GM20431 (cell line): ENCODE data around the gene RAB11FIP3.

Experiments used
- in situ Hi-C: fragments of 300-500 bp; cut with MseI, MboI; formaldehyde crosslinking; loops from one replicate; pipeline ENCODE4 v1.15.0; 2020; ENCODE audit warnings: low sequenced_read_pairs; ENCODE audit not compliant: unreplicated experiment

The RAB11FIP3 gene

GRCh38 chr16:389352-389751 lies 36.1 kb upstream of the RAB11FIP3 start:
- in situ Hi-C loops: no loop called here

DNA sequence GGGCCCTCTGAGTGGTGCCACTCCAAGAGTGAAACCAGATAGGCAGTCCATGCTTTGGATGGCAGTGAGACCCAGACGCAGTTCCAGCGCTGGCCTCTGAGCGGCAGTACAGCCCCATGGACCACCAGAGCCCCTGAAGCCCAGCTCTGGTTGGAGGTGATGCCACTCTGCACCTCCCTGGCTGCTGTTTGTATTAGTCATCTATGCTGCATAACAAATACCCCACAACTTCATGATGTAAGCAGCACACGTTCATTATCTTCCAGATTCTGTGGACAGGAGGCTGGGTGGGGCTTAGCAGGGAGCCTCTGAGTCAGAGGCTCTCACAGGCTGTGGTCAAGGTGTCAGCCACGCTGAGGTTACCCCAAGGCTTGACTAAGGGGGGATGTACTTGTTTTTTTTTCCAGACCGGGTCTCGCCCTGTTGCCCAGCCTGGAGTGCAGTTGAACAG lies 33.5 kb upstream of the RAB11FIP3 start:
- in situ Hi-C loops: no loop called here

DNA sequence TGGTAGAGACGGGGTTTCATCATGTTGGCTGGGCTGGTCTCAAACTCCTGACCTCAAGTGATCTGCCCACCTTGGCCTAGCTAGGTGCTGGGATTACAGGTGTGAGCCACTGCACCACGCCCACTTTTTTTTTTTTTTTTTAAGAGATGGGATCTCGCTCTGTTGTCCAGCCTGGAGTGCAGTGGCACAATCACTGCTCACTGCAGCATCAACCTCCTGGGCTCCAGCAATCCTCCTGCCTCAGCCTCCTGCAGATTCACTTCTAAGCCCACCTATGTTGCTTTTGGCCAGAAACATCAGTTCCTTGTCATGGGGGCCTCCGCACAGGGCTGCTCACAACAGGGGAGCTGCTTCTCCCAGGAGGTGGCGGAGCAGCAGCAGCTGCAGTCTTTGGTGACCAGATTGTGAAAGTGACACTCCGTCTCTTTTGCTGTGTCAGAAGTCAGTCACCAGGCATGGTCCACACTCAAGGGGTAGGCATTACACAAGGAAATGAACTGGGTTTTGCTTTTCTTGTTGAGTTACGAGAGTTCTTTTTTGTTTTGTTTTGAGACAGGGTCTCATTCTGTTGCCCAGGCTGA lies 32.9 kb upstream of the RAB11FIP3 start:
- in situ Hi-C loops: no loop called here

DNA sequence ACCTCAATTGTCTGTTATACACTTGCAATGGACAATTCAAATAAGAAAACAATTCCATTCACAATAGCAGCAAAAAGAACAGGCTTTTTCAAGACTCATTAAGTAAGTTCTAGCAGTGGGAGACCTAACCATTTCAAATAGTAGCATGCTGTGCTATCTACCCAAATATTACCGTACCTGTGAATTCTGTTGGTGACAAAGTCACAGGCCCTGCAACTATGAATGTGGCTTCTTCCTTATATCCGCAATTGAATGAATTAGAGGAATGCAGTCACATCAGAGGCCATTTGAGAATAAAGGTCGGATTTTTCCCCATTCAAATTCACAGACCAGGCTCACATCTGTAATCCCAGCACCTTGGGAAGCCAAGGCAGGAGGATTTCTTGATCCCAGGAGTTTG lies 29.2 kb upstream of the RAB11FIP3 start:
- in situ Hi-C loops: no loop called here

DNA sequence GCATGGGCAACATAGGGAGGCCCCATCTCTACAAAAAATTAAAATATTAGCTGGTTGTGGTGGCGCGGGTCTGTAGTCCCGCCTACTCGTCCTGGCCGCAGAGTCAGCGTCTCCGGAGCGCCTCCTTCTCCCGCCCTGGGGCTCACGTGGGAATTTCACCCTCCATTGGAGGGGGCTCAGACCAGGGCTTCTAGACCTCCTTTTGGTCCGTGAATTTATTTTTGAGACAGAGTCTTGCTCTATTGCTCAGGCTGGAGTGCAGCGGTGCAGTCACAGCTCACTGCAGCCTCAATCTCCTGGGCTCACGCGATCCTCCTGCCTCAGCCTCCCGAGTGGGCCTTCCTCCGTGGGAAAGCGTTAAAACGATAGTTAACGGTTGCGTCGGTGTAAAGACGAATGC lies 28.8 kb upstream of the RAB11FIP3 start:
- in situ Hi-C loops: no loop called here

GRCh38 chr16:397135-397661 lies 28.3 kb upstream of the RAB11FIP3 start, which contains the start of gene NME4:
NME4 (plus strand) TSS chr16:397199; CDS start chr16:397223, 24 bp downstream.
- in situ Hi-C loops: no loop called here

- in situ Hi-C loops: no loop called here
These were observed 27.6 kb upstream of the RAB11FIP3 start for GRCh38 chr16:397736-398332.

- in situ Hi-C loops: no loop called here
These were observed 26.7 kb upstream of the RAB11FIP3 start for GRCh38 chr16:398561-399339.

GRCh38 chr16:399340-400019 lies 26.0 kb upstream of the RAB11FIP3 start:
- in situ Hi-C loops: no loop called here

DNA sequence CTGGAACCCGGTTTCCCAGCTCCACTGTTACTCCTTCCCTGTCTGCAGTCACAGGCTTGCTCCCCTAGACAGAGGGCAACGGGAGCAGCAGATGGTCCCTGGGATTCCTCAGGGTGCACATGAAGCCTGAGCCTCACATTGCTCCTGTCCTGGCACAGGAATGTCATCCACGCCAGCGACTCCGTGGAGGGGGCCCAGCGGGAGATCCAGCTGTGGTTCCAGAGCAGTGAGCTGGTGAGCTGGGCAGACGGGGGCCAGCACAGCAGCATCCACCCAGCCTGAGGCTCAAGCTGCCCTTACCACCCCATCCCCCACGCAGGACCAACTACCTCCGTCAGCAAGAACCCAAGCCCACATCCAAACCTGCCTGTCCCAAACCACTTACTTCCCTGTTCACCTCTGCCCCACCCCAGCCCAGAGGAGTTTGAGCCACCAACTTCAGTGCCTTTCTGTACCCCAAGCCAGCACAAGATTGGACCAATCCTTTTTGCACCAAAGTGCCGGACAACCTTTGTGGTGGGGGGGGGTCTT lies 25.3 kb upstream of the RAB11FIP3 start:
- in situ Hi-C loops: no loop called here

DNA sequence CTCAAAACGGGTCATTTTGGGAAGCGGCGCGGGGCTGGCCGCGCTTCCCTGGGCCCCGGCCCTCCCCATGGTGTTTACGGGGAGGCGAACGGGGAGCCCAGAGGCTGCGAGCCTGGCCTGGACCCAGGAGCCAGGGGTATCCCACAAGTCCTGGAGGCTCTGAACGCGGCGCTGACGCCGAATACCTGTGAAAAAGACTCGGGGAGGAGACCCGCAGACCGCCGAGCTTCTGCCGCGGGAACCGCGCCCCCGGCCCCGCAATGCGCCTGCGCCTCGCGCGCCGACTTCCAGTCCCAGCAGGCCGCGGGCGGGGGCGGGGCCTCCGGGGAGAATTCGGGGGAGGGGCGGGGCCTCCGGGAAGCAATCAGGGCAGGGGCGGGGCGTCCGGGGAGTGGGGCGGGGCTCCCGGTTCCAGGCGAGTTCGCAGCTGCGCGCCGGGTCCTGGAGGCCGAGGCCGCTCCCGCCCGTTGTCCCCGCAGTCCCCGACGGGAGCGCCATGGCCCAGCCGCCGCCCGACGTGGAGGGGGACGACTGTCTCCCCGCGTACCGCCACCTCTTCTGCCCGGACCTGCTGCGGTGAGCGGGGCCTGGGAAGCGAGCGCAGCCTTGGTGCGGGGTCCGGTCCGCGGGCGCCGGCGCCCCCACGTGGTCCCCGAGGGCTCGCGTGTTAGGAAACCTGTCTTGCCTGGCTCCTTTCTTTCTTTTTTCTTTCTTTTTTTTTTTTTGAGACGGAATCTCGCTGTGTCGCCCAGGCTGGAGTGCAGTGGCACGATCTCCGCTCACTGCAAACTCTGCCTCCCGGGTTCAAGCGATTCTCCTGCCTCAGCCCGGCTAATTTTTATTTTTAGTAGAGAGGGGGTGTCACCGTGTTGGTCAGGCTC lies 23.7 kb upstream of the RAB11FIP3 start, which contains the start of gene DECR2:
DECR2 (plus strand) TSS at position 418 of the 881 bp plus-strand sequence; CDS start at position 497, 79 bp downstream.
- in situ Hi-C loops: no loop called here

DNA sequence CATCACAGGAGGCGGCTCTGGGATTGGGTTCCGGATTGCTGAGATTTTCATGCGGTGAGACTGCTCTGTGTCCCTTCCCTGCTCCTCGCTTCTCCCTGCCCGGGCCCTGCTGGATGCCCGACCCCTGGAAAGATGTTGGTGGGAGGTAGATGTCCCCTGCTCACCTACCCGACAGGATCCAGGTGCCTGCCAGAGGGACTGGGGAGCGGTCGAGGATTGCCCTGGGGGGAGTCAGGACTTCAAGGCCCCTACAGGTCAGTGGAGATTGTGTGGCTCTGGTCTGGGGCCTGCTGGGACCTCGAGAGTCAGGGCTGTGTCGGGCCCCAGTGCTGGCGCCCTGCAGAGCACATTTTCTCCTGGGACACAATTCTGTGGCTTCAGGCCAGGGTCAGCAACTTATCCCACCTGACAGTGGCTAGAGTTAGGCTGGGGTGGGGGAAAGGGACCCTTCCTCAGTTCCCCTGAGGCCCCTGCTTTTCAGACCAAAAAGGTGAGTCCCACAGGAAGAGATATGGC lies 20.4 kb upstream of the RAB11FIP3 start:
- in situ Hi-C loops: no loop called here

DNA sequence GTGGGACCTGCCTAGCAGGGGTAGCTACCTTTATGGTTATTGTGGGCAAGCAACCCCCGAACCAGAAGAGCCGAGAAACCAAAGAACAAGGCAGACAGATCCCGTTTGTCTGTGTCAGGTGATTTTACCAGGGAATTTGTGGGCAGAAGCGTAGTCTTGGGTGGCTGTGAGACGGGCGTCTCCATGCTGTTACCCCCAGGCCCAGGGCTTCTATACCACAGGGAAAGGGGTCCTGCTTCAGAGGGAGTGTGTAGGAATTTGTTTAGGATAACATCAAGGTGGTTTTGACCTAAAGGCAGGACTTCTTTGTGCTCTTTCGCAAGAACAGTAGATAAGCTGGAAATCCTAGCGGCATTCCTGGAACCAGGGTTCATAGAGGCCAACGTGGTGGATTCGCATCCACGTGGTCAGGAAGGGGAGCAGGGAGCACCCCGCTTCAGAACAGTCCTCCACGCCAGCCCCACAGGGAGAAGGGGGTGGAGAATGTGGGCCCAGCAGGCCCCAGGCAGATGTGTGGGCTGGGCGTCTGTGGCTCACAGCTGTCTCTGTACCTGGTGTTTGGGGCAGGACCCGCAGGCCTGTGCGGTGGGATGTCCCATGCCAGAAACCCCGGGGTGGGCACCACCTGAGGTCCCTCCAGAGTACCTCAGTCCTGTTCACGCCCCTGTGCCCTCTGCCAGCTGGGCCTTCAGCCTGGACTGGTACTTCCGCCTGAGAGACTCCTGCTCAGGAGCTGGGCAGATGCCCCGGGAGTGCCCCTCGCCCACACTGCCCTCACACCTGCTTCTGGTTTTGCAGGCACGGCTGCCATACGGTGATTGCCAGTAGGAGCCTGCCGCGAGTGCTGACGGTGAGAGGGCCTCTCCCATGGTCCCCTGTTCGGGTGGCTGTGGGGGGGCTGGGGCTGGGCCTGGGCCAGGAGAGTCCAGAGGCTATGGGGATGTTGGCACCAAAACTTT lies 19.6 kb upstream of the RAB11FIP3 start:
- in situ Hi-C loops: no loop called here

GRCh38 chr16:407253-407652 lies 18.2 kb upstream of the RAB11FIP3 start:
- in situ Hi-C loops: no loop called here

- in situ Hi-C loops: no loop called here
These were observed 14.8 kb upstream of the RAB11FIP3 start for GRCh38 chr16:410516-411178.

DNA sequence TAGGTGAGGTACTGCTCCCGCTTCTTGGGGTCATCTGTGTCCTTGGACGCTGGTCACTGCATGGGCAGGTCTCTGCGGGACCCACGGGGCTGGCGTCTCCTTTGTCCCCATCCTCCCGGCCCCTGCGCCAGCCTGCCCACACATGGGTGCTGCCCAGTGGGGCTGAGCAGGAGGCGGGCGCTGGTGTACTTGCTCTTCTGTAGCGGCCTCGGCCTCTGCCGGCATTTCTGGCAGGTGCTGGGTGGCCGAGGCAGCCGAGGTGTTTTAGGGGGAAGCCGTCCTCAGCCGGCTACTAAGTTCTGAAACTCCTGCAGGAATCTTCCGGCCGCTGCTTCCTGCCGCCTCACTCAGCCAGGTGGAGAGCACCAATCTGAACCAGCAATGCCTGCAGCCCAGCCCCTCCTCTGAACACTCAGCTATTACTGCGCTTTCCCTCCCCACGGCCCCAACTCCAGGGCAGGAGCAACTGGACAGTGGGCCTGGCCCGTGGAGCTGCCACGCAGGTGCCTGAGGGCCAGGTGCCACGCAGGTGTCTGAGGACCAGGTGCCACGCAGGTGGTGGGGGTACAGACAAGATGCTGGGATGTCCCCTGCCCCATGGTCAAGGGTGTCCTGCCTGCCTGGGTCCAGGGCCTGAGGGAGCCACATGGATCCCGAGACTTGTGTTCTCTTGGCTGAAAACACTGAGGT lies 13.7 kb upstream of the RAB11FIP3 start:
- in situ Hi-C loops: no loop called here
